HG02938 (cell line): Measurements from ENCODE around the gene NEDD8.

Experiments used
- ATAC-seq: cut with Tn5 transposase; IDR thresholded peaks from one replicate; pipeline ENCODE4 v1.9.1; 2021; ENCODE audit warnings: mild to moderate bottlenecking, moderate library complexity; ENCODE audit not compliant: unreplicated experiment

Gene NEDD8

GRCh38 chr14:24264298-24264697 is 32.1 kb upstream of the NEDD8 start:
- ATAC-seq = no peak

- no peak for ATAC-seq
These were observed 31.7 kb upstream of the NEDD8 start for GRCh38 chr14:24263848-24264247.

DNA sequence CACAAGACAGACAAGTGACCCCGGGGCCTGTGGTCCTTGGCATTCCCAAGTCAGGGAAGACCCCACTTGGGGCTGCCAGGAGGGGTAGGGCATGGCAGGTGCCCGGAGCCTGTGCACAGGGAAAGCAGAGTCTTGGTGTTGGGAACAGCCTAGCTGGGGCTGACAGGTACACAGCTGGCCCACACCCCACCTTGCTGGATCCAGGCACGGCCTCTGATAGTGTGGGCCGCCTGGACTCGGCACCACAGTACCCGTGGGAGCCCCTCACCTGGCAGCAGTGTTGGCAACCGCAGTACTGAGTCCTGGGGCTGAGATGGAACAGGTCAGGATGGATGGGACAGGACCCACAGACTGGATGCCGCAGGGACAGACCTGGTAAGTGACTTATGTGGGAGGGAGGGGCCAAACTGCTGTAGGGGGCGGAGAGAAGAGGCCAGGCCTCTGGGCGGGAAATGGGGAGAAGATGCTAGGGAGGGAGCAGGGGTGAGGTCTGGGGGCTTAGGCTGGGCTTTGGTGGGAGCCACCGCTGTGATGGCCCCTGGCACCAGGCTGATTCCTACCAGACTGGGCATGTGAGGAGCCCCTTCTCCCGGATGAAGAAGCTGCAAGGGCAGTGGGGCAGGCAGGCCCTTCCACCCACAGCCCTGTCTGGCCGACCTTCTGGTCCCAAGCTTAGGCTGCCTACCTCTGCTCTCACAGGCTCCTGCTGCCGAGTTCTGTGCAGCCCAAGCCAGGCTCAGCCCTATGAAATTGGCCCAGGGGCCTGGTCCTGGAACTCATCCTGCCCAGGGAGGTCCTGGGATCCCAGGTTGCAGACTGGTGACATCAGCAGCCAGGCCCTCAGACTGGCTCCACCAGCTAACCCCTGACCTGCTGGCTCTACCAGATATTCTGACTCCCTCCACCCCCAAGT is 30.9 kb upstream of the NEDD8 start, which contains the start of gene TGM1:
Gene TGM1 (minus strand): TSS at position 357 of the 913 bp plus-strand sequence. CDS start 825 bp downstream, outside the sequence.
- no peak for ATAC-seq

DNA sequence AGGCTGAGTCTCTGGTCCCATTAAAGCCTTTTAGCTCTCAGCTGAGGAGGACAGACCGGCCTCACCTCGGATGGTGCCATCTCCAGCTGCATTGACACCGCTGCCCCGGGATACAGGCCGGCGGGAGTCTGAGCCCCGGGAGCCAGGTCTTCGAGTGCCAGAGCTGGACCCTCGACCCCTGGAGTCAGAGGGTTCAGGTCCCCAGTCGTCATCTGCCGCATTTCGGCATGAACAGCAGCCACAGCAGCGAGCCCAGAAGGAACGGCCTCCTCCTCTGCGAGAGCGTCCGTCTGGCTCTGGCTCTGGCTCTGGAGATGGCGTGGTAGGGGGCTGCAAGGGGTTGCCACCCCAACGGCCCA is 29.8 kb upstream of the NEDD8 start:
- no peak for ATAC-seq

GRCh38 chr14:24261256-24261968 is 29.2 kb upstream of the NEDD8 start:
- no peak for ATAC-seq

- ATAC-seq = no peak
These were observed 28.6 kb upstream of the NEDD8 start for GRCh38 chr14:24260780-24261157.

GRCh38 chr14:24260026-24260779 is 28.0 kb upstream of the NEDD8 start:
- ATAC-seq = no peak

- ATAC-seq = no peak
These were observed 27.3 kb upstream of the NEDD8 start for GRCh38 chr14:24259282-24260025.

DNA sequence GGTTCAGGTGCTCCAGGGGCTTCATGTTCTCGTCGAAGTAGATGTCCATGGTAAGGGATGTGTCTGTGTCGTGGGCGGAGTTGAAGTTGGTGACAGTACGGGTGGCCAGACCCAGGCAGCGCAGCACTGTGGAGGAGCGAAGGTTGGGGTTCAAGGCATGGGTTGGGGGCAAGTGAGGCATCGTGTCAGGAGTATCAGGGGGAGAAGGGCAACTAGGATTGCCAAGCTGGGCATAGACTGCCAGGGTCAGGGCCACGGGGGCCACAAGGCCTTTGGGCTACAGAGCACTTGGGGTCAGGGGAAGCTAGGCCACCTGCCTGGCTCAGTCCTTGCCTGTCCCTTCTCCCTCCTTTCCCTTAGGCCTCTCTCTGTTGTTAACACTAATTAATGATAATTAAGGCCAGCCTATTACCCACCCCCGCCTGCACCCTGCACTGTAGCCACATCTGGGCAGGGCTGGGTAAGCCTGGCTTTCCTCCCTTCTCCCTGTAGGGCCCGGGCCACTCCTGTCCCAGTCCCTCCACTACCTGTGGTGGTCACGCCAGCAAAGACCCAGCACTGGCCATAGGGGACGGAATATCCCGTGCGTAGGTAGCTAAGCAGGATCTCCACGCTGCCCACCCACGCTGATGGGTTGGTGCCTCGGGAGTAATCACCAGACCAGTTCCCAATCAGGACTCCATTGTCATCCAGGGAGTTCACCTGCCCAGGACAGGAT is 26.5 kb upstream of the NEDD8 start:
- no peak for ATAC-seq

DNA sequence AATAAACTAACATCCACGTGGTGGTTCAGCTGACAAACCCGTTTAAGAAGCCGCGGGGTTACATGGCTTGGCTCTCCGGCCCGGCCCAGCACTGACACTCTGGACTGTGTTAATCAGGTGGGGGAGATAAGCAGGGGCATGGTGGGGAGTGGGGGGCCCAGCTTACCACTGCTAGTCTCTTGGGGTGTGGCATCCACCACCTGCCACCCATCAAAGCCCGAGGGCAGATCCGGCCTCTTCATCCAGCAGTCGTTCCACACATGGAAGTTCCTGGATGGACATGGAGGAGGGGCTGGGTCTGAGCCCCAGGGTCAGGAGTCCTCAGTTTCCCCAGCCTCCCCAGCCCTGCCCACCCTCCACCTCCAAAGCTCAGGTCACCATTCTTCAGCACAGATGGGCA is 26.0 kb upstream of the NEDD8 start:
- no peak for ATAC-seq

GRCh38 chr14:24256960-24257359 is 24.8 kb upstream of the NEDD8 start:
- no peak for ATAC-seq

DNA sequence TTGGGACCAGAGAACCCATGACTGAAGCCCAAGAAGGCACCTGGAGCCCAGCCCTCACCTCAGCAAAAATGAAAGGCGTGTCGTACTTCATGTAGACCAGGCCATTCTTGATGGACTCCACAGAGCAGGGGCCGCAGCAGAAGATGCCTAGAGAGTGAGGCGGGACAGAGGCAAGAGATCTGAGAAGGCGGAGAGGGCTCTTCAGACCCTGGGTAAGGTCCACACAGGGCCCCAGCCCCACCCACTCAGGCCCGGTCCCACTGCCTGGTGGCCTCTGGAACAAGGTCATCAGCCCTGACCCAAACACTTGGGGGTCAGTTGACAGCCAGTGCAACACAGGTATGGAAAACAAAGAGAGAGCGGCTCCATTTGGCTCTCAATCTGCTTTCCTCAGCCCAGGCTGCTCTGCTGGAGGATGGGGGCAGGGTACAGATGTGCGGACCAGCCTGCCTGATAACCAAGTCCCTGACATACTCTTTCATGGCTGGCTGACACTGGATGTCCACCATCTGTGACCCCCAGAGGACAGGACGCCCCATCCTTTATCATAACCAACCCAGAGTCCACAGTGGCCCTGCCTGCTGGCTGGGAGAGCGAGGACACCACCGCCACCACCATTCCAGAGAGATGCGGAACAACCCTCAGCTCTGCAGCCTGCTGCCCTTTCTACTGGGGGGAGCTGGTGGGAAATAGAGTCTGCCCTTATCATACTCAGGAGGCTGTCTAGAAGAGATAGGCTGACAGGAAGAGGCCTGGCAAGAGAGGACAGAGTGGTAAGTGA is 24.0 kb upstream of the NEDD8 start:
- no peak for ATAC-seq

- ATAC-seq = no peak
These were observed 23.3 kb upstream of the NEDD8 start for GRCh38 chr14:24255438-24255837.

DNA sequence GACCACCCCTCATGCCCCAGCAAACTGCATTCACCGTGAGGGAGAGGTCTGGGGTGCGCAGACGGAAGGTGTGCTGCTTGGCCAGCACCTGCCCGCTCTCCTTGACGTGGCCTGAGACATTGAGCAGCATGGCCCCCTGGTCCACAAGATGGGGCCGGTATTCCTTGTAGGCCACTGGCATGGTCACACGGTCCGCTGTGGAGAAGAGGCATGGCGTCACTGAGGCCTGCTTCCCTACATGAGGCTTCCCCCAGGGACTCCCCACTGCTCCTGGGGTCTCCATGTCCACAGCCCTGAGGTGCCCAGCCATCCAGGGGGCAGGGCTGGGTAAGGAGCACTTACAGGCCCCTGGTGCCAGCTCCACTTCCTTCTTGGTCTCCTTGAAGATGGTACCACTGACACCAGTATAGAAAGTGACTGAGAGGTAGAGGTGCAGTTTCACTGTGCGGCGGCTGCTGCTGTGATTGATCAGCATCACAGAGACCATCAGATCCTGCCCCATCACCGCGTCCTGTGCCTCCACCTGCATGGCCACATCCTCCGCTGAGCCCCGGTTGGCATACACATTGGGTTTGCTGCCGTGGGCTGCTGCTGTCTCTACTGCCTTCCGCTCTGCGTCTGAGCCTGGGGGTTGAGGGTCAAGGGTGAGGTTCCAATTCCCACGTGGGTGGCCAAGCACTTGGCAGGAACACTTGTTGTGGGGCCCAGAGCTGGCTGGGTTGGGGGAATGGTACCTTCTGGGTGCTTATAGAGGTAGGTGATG is 22.6 kb upstream of the NEDD8 start:
- no peak for ATAC-seq

DNA sequence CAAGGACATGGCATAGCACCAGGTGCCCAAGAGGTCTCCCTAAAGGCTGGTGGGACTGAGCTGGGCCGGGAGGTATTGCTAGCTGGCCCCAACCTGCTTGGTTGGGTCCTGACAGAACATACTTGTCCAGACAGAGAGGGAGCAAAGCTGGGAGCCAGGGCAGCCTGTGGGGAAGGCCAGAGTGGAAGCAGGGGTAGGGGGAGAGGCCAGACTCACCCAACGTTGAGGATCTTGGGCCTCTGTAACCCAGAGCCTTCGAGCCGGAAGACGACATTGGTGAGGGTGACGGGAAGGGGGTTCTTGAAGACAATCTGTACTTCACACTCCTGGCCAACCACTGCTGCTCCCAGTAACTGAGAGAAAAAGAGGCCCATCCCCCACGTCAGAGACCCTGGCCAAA is 21.8 kb upstream of the NEDD8 start:
- ATAC-seq = no peak

GRCh38 chr14:24252289-24253124 is 20.3 kb upstream of the NEDD8 start:
- ATAC-seq = no peak

DNA sequence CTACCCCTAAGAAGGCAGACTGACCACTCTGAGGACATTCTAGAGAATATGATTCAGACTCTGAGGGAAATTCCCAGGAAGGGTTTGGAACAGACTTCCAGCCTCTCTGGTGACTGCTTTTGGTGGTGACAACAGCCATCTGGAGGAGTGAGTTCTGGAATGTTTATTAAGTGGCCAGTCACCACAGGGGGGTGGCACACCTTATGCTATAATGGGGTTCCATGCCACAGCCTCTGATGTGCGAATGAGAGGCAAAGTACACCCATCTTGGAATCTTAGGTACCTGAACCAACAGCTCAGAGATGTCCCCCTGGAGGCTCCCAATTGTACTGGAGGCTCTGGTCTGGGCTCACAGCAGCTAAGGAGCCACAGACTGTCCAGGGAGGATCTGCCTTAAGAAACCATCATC is 19.7 kb upstream of the NEDD8 start:
- ATAC-seq = no peak

DNA sequence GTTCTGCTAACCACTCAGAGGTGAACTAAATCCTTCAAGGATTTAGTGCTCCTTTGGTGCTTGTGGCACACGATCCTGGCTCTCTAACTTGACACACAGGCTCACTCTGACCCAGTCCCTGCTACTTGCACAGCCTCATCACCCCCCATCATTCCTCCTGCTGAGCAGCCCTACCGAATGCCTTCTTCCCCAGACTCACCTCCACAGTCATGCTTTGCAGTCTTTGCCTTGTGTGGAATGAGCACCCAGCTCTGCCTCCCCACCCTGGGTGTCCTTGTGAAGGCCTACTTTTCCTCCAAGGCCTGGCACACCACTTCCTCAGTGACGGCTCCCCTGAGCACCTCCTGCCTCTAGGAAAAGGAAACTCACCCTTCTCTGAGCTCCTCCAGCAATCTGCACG is 18.2 kb upstream of the NEDD8 start:
- no peak for ATAC-seq
